A673 (cell line): Measurements from ENCODE around the gene KCNK1.

Source experiments
- CTCF ChIP-seq: fragments of 300-800, 200-600 bp; sonication (generic); conservative IDR thresholded peaks from 2 replicates; pipeline ENCODE4 v1.5.1; 2017; ENCODE audit warnings: low read depth, mild to moderate bottlenecking, antibody characterized with exemption, low read length, moderate library complexity, mixed read lengths
- EZH2 ChIP-seq: fragments of 200-600 bp; sonication (generic); IDR thresholded peaks from 2 replicates; pipeline ENCODE4 v1.6.1; 2017; ENCODE audit warnings: borderline replicate concordance, low read depth, mild to moderate bottlenecking, mixed read lengths, antibody characterized with exemption, low read length; ENCODE audit not compliant: poor library complexity, severe bottlenecking

DNA sequence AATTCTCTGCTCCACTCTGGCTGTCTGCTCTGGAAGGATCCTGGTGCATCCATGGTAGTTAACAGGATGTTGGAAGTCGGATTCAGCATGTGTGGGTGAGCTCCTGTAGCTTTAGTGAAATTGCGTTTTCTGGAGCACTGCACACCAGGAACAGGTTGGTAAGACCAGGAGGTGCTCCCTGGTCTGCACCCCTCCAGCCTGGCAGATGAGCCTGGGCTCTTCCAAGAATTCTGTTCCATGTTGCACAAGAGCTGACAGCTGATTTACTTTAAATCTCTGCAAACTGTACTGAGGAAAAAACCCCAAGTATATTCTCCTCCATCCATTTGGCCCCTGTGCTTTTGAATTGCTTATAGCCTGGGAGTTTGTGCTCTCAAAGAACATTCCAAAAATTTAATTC is 33.7 kb downstream of the KCNK1 start:
- TF ChIP-seq CTCF = no peak
- no peak for TF ChIP-seq EZH2
